Heart right ventricle (tissue), 16 donors: Measurements from ENCODE around the gene SUGP2. TPM values are rescaled to one million over a fixed set of nuclear protein-coding genes. Genes with fewer than 3 reads are reported as not detected.

Experiments used
- ATAC-seq, 8 donors: fragments of 200-7000 bp; cut with Tn5 transposase; one replicate each; pipeline ENCODE4 v1.9.1; 2020; ENCODE audit warnings: mild to moderate bottlenecking in 8 of 8, moderate library complexity in 8 of 8, moderate number of reproducible peaks in 1 of 8
- DNase-seq, 2 donors: peaks; one replicate each; pipeline ENCODE4 v3.0.0-alpha.2; 2020
- H3K27ac ChIP-seq, 10 donors: fragments of 200-600 bp; sonication (generic) in 2 of 10; one replicate each; pipeline versions ENCODE4 v1.5.0 to v1.8.0; 2020 to 2022; ENCODE audit warnings: mild to moderate bottlenecking in 3 of 10
- H3K27me3 ChIP-seq, 7 donors: fragments of 200-600 bp; one replicate each; pipeline ENCODE4 v1.8.0; 2021 to 2022; ENCODE audit warnings: mild to moderate bottlenecking in 2 of 7
- H3K36me3 ChIP-seq, 9 donors: fragments of 200-600 bp; sonication (generic) in 1 of 9; one replicate each; pipeline versions ENCODE4 v1.5.0 to v1.8.0; 2020 to 2022; ENCODE audit warnings: mild to moderate bottlenecking in 2 of 9
- H3K4me1 ChIP-seq, 9 donors: fragments of 200-600 bp; sonication (generic) in 1 of 9; one replicate each; pipeline versions ENCODE4 v1.5.0 to v1.8.0; 2020 to 2022; ENCODE audit warnings: mild to moderate bottlenecking in 4 of 9
- H3K4me3 ChIP-seq, 10 donors: fragments of 200-600 bp; sonication (generic) in 2 of 10; one replicate each; pipeline versions ENCODE4 v1.5.0 to v1.8.0; 2020 to 2022; ENCODE audit warnings: mild to moderate bottlenecking in 7 of 10, moderate library complexity in 2 of 10
- H3K9me3 ChIP-seq, 11 donors: fragments of 200-600 bp in 10 of 11; sonication (generic) in 2 of 11; one replicate each; pipeline versions ENCODE4 v1.5.0 to v1.8.0; 2013 to 2022; ENCODE audit warnings: mild to moderate bottlenecking in 2 of 11, control low read depth in 1 of 11, moderate library complexity in 1 of 11
- CTCF ChIP-seq, 9 donors: fragments of 200-600 bp; sonication (generic) in 2 of 9; IDR thresholded peaks; one replicate each; pipeline versions ENCODE4 v1.5.0 to v1.8.0; 2021 to 2022; ENCODE audit warnings: antibody characterized with exemption in 9 of 9, mild to moderate bottlenecking in 5 of 9, moderate library complexity in 1 of 9
- WGBS, 2 donors: extraction: QIAGEN DNeasy Blood & Tissue Kit; methylation state at CpG; one replicate each; pipeline ENCODE4 v1.1.7; 2013; ENCODE audit warnings: inconsistent platforms in 1 of 2; 5-methylcytosine and 5-hydroxymethylcytosine counted together
- intact Hi-C, 10 donors: fragments of 100-400 bp; cut with DNase I; formaldehyde crosslinking; loops; one replicate each; pipeline versions ENCODE4 v1.11.1 to v1.14.2; 2022
- polyA plus RNA-seq, 2 donors: library from polyadenylated mRNA; stranded (reverse); fragments of 200-250 nt; gene quantifications; one replicate each; pipeline ENCODE4 v1.2.3, GENCODE V29; 2013
- total RNA-seq, 10 donors: library from RNA; stranded (reverse); fragmentation: NEBNext Ultra II Directional in 3 of 10; extraction: Animal tissue kit (Norgen Biotek cat#: 25700) in 3 of 10; gene quantifications; one replicate each; pipeline versions ENCODE4 v1.2.1 to v1.2.4, GENCODE V29; 2021 to 2023
- donor health status: Arrhythmogenic right ventricular cardiomyopathy.
- donor health status: ischemic (EF 13 %, LVEDD 7.1; RV severe dilation, severe dysfunction).
- donor health status: healthy with polysubstance abuse.
- donor health status: DM: no; HTN: yes; CAD: no.
- donor health status: DM: no; HTN: no; CAD: no.
- donor health status: ischemic (EF 25% LVEDD 6.9; RV normal size, moderate dysfunction).
- donor health status: ischemic (EF 25% LVEDD 5.7; RV mildly dilated, moderate dysfunction).
- donor health status: healthy.
- donor health status: DM: yes; HTN: yes; CAD: no.
- donor health status: Ischemic cardiomyopathy.
- donor health status: ischemic (EF 35%, LVEDD 5.7; RV mildly dilated, moderate dysfunction).
- donor health status: nonischemic (EF 11% LVEDD 7.7; RV severe dilation, severe dysfunction).
- donor health status: DM: yes; HTN: yes; CAD: no.
- donor health status: PGD.
- donor health status: ischemic (EF 29% LVEDD 5.4; RV normal size, mild dysfunction).
- donor health status: nonischemic (EF 23%, LVEDD 6.1; RV moderate dilation, normal function).

Gene SUGP2
- total and polyA plus RNA-seq, 12 donors, result 27.2 to 85.2 (median 63.3) TPM

- H3K36me3 ChIP-seq, result peaks cover 0 to 46% (median 9%) of the 10 kb centered on the region in 9 donors
- peaks cover 0 to 38% (median 29%) of the 10 kb centered on the region in 9 donors for H3K4me1 ChIP-seq
- DNase-seq (peak; percentile 79 to 99), ATAC-seq (peak; percentile 76 to 93 (median 84))
- no peaks in the 10 kb centered on the region for H3K27me3 ChIP-seq
- no peaks in the 10 kb centered on the region for H3K9me3 ChIP-seq
- WGBS, 2 donors, result 0 to 1% methylated on average over 31 of the region's 31 CpGs
- H3K4me3 ChIP-seq, result peak overlapping the region; percentile 71 to 99 (median 86)
- intact Hi-C loops, result no loop called here
- peak overlapping the region; percentile 91 to 100 (median 98) for H3K27ac ChIP-seq
- TF ChIP-seq CTCF (IDR thresholded peaks at IDR 0.05), result no peak
These were observed 719 bp downstream of the SUGP2 start for GRCh38 chr19:19032420-19033175.

GRCh38 chr19:19031891-19032290 is 1.4 kb downstream of the SUGP2 start:
- no peak for ATAC-seq
- H3K36me3 ChIP-seq, result peaks cover 0 to 52% (median 9%) of the 10 kb centered on the region in 9 donors
- H3K4me3 ChIP-seq, result peak overlapping the region in 8 of 10 donors; percentile 71 to 99 (median 92)
- no peaks in the 10 kb centered on the region for H3K27me3 ChIP-seq
- H3K9me3 ChIP-seq, result no peaks in the 10 kb centered on the region
- intact Hi-C loops, result no loop called here
- H3K4me1 ChIP-seq, result peaks cover 0 to 36% (median 30%) of the 10 kb centered on the region in 9 donors
- H3K27ac ChIP-seq, result peak overlapping the region in 7 of 10 donors; percentile 30 to 98 (median 91)
- no peak for DNase-seq
- 65 to 77% methylated on average over 5 of the region's 5 CpGs for WGBS, 2 donors
- TF ChIP-seq CTCF (IDR thresholded peaks at IDR 0.05), result no peak

- no peak for DNase-seq
- no peaks in the 10 kb centered on the region for H3K9me3 ChIP-seq
- no peak overlapping the region for H3K4me3 ChIP-seq
- H3K4me1 ChIP-seq, result peaks cover 0 to 30% (median 15%) of the 10 kb centered on the region in 9 donors
- peaks cover 0 to 80% (median 30%) of the 10 kb centered on the region in 9 donors for H3K36me3 ChIP-seq
- no peak overlapping the region for H3K27ac ChIP-seq
- H3K27me3 ChIP-seq, result no peaks in the 10 kb centered on the region
- intact Hi-C loops, result no loop called here
- TF ChIP-seq CTCF (IDR thresholded peaks at IDR 0.05), result no peak
- WGBS, 2 donors, result 92 to 93% methylated on average over 9 of the region's 9 CpGs
- ATAC-seq, result no peak
These were observed 4.8 kb downstream of the SUGP2 start for GRCh38 chr19:19028526-19028925.

GRCh38 chr19:19027228-19027627 is 6.1 kb downstream of the SUGP2 start:
- H3K27me3 ChIP-seq, result no peaks in the 10 kb centered on the region
- no peak overlapping the region for H3K4me3 ChIP-seq
- intact Hi-C loops, result no loop called here
- H3K9me3 ChIP-seq, result no peaks in the 10 kb centered on the region
- DNase-seq, result no peak
- peaks cover 0 to 33% (median 14%) of the 10 kb centered on the region in 9 donors for H3K4me1 ChIP-seq
- no peak for ATAC-seq
- H3K27ac ChIP-seq, result no peak overlapping the region
- TF ChIP-seq CTCF (IDR thresholded peaks at IDR 0.05), result no peak
- peaks cover 0 to 93% (median 40%) of the 10 kb centered on the region in 9 donors for H3K36me3 ChIP-seq
- 88 to 94% methylated on average over 4 of the region's 4 CpGs for WGBS, 2 donors
